Measurements from ENCODE around the gene UBE2L5.

Gene UBE2L5

DNA sequence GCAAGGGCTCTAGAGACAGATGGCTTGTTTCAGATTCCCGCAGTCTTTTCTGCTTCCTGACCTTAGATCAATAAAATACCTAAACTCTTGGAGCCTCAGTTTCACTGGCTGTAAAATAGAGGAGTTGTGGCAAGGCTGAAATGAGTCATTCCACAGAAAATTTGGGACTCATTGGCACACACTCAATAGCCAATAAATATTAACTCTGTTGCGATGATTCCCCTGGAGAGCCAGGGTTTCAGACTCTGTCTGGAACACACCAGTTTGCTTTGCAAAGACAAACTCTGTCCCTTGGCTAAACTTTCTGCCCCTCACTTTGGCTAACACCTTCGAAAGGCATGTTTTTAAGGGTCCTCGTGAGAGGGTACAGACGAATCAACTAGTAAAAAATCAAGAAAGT lies 18.1 kb upstream of the UBE2L5 start:
- DNase-seq (ENCODE audit: low read depth, low spot score) = no peak

GRCh38 chr13:30406779-30407416 lies 15.4 kb upstream of the UBE2L5 start:
- DNase-seq (ENCODE audit: low read depth, low spot score) = no peak

DNA sequence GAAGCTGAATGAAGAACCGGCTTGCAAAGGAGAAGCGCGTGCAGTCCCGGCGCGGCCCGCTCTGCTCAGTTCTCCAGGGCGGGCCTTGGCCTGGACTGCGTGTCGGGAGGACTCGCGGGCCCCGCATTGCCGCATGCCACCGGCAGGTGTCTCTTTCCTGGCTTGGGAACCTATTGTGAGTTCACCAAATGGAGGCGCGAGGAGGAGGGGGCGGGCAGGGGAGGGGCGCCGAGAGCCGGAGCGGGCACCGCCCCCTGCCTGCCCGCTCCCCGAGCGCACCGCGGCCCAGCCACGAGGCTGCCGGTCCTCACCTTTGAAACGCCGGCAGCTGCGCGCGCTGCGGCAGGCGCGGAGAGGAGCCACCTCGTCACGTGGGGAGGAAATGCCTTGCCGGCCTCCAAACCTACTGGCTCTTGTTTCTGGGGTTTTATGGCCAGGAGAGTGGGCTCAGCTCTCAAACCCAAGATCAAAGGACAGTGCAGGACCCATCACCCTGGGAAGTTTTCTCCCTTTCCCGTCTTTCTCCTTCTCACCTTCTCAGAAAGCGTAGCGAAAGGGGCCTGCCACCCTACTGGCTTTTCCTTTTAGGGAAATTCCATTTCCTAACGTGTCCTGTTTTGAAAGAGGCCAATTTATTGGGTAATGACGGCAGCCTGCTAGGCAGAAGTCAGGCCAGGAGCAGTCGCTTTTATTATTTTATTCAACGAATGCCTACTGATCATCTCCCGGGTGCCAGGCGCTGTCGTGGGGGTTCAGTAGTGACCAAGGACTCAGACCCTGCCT lies 13.8 kb upstream of the UBE2L5 start:
- peak; percentile 67 for DNase-seq (ENCODE audit: low read depth, low spot score)

DNA sequence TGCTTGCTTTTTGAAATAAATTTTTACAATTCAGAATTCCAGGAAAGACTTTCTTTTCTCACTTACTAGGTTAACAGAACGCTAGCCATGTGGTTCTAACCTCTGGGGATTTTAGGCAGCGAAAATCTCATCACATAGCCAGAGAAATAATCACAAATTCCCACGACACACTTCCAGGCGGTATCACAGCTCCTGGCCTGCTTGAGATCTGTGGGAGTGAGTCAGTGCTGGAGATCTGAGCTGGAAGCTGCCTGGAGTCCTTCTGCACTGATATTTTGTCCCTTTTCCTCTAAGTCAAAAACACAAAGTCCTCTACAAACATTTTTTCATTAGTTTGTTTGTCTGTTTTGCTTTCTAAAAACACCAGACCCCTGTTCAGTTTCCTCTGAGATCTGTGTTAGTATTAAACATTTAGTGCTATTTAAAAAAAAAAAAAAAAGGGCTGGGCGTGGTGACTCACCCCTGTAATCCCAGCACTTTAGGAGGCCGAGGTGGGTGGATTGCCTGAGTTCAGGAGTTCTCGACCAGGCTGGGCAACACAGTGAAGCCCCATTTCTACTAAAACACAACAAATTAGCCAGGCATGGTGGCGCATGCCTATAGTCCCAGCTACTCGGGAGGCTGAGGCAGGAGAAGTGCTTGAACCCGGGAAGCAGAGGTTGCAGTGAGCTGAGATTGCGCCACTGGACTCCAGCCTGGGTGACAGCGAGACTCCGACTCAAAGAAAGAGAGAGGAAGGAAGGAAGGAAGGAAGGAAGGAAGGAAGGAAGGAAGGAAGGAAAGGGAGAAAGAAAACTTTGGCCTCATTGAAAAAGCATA lies 12.2 kb upstream of the UBE2L5 start:
- DNase-seq (ENCODE audit: low read depth, low spot score) = no peak

DNA sequence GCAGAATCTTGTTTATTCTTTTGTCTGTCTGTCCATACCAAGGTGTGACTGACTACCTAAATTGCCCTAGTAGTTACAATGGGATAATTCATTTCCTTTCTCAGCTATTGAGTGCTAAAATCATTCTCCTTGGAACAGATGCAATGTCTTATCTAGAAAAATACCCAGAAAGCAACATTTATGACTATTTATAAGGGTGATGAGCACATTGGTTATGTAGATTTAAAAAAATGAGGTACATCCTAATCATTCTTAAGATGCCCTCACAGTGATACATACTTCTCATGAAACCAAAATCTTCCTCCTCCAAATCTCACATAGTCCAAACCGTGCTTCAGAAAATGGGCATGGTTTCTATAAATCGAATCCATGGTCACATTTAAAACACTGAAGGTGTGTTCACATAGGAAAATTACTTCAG lies 11.6 kb upstream of the UBE2L5 start:
- DNase-seq (ENCODE audit: low read depth, low spot score) = no peak

DNA sequence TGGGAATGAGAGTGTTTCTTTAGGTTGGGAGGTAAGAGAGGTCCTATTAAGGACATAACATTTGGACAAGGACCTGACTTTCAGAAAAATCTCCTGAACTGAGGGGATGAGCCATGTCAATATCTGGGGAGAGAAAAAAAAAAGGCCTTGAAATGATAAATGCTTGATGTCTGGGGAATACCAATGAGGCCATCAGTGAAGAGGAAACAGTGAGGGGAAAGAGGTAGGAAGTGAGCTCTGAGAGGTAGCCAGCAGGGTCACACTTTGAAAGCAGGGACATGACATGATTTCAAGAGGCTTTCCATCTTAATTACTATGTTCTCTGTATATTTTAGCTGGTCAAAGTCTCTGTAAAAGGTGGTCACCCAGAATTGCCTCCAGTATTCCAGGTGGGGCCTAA lies 9.9 kb upstream of the UBE2L5 start:
- no peak for DNase-seq (ENCODE audit: low read depth, low spot score)

DNA sequence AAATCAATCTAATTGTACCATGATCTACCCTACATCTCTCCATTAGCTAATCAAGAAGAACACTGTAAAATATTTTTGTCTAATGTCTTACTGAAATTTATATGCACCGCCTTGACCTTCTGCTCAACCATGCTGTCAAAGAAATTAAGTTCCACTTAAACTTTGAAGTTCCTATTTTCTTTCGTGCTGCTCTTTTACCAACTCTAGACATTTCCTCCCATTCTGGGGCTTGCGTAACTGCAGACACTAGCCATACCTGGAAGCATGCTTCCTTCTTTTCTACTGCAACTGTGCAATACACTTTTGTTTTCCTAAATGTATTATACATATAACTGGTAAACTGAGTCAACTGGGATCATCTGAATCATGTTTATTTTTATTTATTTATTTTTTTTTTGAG lies 8.5 kb upstream of the UBE2L5 start:
- DNase-seq (ENCODE audit: low read depth, low spot score) = no peak

- DNase-seq (ENCODE audit: low read depth, low spot score) = no peak
These were observed 6.8 kb upstream of the UBE2L5 start for GRCh38 chr13:30415430-30416030.

GRCh38 chr13:30416471-30416870 lies 5.8 kb upstream of the UBE2L5 start:
- DNase-seq (ENCODE audit: low read depth, low spot score) = no peak

- DNase-seq (ENCODE audit: low read depth, low spot score) = no peak
These were observed 4.1 kb upstream of the UBE2L5 start for GRCh38 chr13:30418075-30418716.

DNA sequence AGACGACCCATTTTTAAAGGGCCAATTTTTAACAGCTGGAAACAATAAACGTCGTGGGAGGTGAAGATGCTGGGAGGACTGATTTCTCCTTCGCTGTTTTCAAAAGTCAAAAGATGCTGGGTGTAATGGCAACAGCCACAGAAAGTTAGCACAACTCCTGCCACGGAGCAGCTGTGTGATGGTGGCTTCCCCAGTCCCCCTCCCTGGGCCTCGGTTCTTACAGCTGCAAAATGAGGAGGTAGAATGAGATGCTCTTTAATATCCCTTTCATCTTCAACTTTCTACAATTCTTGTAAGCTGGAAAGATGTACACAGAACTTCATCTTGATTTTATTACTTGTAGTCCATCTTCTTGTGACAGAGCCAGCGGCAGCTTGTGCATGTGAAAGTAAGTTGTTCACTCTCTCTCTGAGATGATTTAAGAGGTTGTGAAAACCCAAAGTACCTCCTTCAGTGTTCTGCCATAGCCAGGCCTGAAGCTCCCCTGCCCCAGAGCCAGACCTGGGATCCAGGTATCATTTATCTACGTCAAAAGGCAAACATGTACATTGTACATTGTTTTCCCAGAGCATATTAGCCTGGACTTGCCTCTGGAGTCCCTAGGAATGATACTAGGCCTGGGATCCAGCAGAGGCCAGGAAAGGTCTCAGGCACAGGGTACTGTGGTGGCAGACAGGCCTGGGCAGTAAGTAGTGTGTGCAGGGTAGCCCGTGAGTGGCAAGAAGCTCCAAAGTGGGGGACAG lies 3.4 kb upstream of the UBE2L5 start:
- DNase-seq (ENCODE audit: low read depth, low spot score) = no peak

GRCh38 chr13:30421093-30422053 lies 920 bp upstream of the UBE2L5 start:
- no peak for DNase-seq (ENCODE audit: low read depth, low spot score)

DNA sequence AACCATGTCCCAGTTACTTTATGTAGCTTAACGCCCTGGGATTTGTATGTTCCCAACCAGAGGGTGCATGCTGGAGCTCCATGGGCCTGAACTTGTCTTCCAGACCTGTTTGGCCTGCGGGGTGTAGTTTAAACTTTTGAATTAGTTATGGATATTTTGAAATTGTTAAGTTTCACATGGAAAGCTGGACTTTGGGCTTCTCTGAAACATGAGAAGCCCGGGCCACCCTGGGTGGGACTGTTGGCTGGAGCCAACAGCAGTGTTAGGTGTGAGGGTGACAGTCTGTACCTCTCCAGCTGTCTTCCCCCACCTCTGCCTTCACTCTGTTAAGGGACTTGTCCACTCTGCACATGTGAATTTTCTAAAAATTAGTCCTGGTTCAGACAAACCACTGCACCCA lies 1.6 kb downstream of the UBE2L5 start:
- no peak for DNase-seq (ENCODE audit: low read depth, low spot score)

- DNase-seq (ENCODE audit: low read depth, low spot score) = no peak
These were observed 6.9 kb downstream of the UBE2L5 start for GRCh38 chr13:30429235-30429634.

GRCh38 chr13:30429721-30430694 lies 7.7 kb downstream of the UBE2L5 start:
- no peak for DNase-seq (ENCODE audit: low read depth, low spot score)

DNA sequence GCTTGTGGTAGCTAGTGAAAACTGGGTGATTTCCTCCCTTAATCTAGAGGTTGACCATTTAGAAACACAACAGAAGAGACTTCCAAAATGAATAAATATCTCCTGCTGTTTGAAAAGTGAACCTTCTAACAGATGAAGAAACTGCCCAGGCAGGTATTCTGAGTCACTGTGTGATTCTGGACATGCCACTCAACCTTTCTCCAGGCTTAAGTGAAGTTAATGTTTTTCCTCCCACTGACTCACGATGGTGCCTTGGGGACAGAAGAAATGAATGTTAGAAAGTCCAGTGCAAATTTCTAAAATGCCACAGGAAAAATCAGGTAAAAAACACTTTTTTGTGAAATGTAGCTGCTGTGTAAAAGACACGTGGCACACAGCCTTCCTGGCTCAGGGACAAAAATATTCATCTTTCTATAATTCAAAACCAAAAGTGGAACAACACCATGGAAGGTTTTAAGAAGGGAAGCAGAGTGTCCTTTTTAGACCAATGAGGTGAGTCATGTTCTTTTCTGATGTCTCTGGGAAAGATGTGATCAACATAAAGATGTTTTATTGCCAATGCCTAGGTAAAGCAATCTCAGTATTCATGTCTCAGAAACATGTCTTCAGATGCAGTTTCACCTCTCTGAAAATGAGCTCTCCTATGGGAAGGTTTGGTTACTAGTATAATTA lies 9.1 kb downstream of the UBE2L5 start:
- no peak for DNase-seq (ENCODE audit: low read depth, low spot score)

DNA sequence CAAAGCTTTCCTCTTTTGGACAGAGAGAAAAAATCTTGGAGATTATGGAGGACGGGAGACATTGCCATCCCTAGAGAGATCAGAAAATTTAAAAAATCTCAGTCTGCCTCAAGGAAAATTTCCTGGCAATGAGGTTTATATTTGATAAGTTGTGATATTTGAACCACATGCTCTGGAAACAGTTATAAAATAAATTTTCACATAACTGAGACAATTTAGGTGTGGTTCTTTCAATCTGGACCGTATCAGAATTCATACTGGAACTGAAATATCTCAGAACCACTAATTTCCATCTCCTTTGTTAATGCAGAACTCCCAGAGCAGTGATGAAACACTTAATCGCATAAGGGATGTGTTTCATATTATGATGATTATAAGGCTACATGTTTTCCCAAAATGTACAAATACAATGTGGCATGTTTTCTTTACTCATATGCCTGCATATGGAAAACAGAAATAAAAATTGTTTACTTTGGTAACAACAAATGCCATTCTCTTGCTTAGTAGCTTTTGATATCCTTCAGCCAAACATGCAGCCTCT lies 13.7 kb downstream of the UBE2L5 start:
- no peak for DNase-seq (ENCODE audit: low read depth, low spot score)

- no peak for DNase-seq (ENCODE audit: low read depth, low spot score)
These were observed 14.9 kb downstream of the UBE2L5 start for GRCh38 chr13:30437177-30437576.
